Measurements from ENCODE around the gene SLC22A9.

SLC22A9 gene

GRCh38 chr11:63369971-63370588, 495 bp downstream of the SLC22A9 start:
- TF ChIP-seq ZFX (IDR thresholded peaks at IDR 0.05), result no peak
- TF ChIP-seq CTCF (conservative IDR thresholded peaks at IDR 0.05), result no peak
- H3K27ac ChIP-seq, result no peak overlapping the region

GRCh38 chr11:63371396-63371795, 1.8 kb downstream of the SLC22A9 start:
- TF ChIP-seq ZFX (IDR thresholded peaks at IDR 0.05) (no peak), CTCF (conservative IDR thresholded peaks at IDR 0.05) (no peak)

DNA sequence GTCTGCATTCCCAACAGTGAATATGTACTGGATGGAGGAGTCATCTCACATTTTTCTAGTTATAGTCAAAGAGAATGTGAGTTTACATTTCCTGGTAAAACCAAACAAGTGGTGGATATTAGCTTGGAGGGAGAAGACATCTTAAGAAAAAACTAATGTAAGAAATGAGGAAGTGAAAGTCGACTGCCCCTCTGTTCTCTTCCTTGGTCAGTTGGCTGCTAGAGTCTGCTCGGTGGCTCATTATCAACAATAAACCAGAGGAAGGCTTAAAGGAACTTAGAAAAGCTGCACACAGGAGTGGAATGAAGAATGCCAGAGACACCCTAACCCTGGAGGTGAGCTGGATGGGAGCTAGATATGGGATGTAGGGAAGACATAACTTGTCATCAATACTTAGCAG, 5.8 kb downstream of the SLC22A9 start:
- no peak overlapping the region for H3K27ac ChIP-seq
- TF ChIP-seq CTCF (conservative IDR thresholded peaks at IDR 0.05), result no peak
- no peak for TF ChIP-seq ZFX (IDR thresholded peaks at IDR 0.05)

More at GRCh38 chr11:63371396-63371795, 1.8 kb downstream of the SLC22A9 start:
- H3K27ac ChIP-seq, result no peak overlapping the region

GRCh38 chr11:63380130-63380529, 10.5 kb downstream of the SLC22A9 start:
- H3K27ac ChIP-seq, result no peak overlapping the region
- no peak for TF ChIP-seq CTCF (conservative IDR thresholded peaks at IDR 0.05)
- TF ChIP-seq ZFX (IDR thresholded peaks at IDR 0.05), result no peak

DNA sequence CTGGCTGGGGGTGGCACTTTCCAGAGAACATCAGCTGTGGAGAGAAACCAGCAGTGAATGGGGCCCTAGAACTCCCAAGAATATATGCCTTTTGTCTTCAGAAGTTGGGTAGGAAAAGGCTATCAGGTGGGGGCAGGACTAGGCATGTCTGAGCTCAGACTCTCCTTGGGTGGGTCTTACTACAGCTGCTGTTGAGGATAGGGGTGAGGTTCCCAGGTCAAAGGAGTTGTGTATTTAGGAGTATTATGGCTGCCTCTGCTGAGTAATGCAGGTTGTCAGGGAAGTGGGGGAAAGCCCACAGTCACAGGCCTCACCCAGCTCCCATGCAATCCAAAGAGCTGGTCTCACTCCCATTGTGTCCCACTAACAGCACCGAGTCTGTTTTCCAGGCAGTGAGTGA, 26.1 kb downstream of the SLC22A9 start:
- H3K27ac ChIP-seq, result no peak overlapping the region
- TF ChIP-seq CTCF (conservative IDR thresholded peaks at IDR 0.05) (no peak), ZFX (IDR thresholded peaks at IDR 0.05) (no peak)

- no peak for TF ChIP-seq CTCF (conservative IDR thresholded peaks at IDR 0.05)
- no peak for TF ChIP-seq ZFX (IDR thresholded peaks at IDR 0.05)
- no peak overlapping the region for H3K27ac ChIP-seq
These were observed 34.8 kb downstream of the SLC22A9 start for GRCh38 chr11:63404161-63404935.

- TF ChIP-seq CTCF (conservative IDR thresholded peaks at IDR 0.05) (no peak), ZFX (IDR thresholded peaks at IDR 0.05) (no peak)
- H3K27ac ChIP-seq, result no peak overlapping the region
These were observed 35.5 kb downstream of the SLC22A9 start for GRCh38 chr11:63405114-63405513.

All from C4-2B (cell line).